ENCODE results near the gene GAST.

DNA sequence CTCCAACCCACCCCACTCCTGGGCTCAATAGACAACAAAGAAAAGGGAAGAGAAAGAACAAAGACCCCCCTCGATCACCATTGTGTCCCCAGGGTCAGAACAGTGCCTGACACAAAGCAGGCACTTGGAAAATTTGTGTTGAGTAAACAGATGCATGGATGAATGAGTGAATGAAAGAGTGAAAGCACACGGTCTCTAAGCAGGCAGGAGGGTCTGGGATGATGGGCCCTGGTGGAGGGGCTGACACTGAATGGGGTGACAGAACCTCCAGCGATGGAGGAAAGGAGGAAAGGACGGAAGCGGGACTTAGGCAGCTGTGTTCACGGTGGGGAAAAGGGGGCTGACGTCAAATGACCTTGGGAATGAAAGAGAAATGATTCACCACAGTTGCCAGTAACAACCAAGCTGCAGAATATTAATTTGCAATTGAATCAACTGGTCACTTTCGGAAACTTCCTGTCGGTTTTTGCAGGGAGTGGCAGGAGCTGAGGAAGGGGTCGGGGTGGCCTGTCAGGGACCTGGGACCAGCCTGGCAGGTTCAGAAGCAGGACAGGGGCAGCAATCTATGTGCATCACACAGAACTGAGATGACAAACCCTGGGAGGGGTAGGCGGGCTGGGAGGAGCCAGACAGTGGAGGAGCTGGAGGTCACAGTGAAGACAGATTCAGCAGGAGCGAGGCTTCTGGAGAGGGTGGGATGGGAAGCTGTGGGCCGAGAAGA, 6.7 kb upstream of the GAST start:
- TF ChIP-seq CTCF (IDR thresholded peaks at IDR 0.05) (no peak), EZH2 (IDR thresholded peaks at IDR 0.05) (no peak)
